ENCODE data around the gene EPS8L1.

DNA sequence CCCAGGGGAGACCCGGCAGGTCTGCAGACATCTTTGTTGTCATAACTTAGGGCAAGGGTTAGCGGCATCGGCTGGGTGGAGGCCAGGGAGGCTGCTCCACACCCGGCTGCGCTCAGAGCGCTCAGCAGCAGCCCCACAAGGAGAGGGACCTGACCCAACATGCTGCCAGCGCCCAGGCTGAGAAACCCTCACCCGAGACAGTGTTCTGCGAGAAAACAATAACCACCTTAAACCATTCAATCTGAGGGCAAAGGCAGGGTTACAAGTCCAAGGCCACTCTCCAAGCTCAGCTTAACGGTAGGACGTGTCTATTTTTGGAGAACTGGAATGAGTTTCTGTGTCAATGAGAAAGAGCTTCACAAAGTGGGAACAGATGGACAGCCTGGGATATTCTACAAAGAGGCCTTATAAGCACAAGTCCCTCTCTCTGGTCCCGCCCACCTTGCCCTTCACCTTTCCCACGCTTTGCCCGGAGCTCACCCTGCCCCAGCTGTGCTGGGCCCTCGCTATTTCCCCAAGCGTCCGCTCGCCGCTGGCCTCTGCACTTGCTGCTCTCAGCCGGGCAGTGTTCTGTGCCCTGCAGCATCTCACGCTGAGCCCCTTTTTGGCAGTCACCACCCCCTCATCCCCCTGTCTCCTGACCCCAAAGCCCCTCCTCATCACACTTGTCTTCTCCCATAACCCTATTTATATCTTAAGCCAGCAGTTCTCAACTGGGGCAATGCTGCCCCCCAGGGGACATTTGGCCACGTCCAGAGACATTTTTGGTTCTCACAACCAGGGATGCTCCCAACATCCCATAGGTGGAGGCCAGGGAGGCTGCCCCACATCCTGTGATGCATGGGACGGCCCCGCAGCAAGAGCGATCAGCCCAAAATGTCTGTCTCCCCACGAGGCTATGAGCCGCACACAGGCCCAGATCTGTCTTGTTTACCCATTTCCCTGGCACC lies 24.2 kb downstream of the EPS8L1 start:
- TF ChIP-seq, protein P1, sequence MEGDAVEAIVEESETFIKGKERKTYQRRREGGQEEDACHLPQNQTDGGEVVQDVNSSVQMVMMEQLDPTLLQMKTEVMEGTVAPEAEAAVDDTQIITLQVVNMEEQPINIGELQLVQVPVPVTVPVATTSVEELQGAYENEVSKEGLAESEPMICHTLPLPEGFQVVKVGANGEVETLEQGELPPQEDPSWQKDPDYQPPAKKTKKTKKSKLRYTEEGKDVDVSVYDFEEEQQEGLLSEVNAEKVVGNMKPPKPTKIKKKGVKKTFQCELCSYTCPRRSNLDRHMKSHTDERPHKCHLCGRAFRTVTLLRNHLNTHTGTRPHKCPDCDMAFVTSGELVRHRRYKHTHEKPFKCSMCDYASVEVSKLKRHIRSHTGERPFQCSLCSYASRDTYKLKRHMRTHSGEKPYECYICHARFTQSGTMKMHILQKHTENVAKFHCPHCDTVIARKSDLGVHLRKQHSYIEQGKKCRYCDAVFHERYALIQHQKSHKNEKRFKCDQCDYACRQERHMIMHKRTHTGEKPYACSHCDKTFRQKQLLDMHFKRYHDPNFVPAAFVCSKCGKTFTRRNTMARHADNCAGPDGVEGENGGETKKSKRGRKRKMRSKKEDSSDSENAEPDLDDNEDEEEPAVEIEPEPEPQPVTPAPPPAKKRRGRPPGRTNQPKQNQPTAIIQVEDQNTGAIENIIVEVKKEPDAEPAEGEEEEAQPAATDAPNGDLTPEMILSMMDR (conservative IDR thresholded peaks at IDR 0.05): peak; percentile 53
- no peak for TF ChIP-seq EZH2 (IDR thresholded peaks at IDR 0.05; ENCODE audit: low read depth)

Data from PC-9 (cell line).